NB4 (cell line): ENCODE measurements around the gene PRKD3.

Experiments used
- CTCF ChIP-seq: IDR thresholded peaks from one replicate; pipeline ENCODE4 v1.5.1; 2012; ENCODE audit warnings: low read depth, low read length
- MYC ChIP-seq: IDR thresholded peaks from 2 replicates; pipeline ENCODE4 v1.6.1; 2011; ENCODE audit warnings: low read depth, low read length
- POLR2A ChIP-seq: IDR thresholded peaks from 2 replicates; pipeline ENCODE4 v1.6.1; 2011; ENCODE audit warnings: mild to moderate bottlenecking; ENCODE audit not compliant: insufficient read length; ENCODE audit errors: extremely low read depth

- TF ChIP-seq MYC (no peak), CTCF (no peak), POLR2A (no peak)
These were observed 41.0 kb upstream of the PRKD3 start for GRCh38 chr2:37365669-37366068.
